Stimulated activated CD4-positive, alpha-beta T cell treated with anti-CD3 and anti-CD28 coated beads, Interleukin-2, amount 100 ng/mL, for 4 hours (primary cell): ENCODE results near the gene CALCB.

Experiments
- DNase-seq: peaks from one replicate; pipeline ENCODE4 v3.0.0-alpha.2; 2020; ENCODE audit warnings: low read depth

CALCB gene

GRCh38 chr11:15074206-15075161, 1.1 kb downstream of the CALCB start:
- peak; percentile 79 for DNase-seq

- DNase-seq: no peak
These were observed 1.8 kb downstream of the CALCB start for GRCh38 chr11:15075162-15075526.

DNA sequence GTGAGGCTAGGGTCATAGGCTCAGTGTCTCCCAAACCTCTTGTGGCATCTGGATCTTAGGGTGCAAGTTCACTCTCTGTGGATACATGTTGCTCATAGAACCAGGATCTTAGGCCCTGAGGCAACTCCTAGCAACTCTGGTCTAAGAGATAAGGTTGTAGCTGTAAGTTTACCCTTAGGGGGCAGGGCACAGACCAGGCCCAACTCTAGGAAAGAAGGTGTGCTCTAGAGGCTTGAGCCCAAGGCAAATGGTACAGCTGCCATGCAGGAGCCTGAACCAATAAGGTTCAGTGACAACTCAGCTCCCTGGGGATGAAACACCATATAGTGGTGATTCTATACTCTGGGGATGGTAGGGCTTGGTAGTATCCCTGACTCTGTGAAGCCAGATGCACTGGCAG, 17.8 kb downstream of the CALCB start:
- no peak for DNase-seq

DNA sequence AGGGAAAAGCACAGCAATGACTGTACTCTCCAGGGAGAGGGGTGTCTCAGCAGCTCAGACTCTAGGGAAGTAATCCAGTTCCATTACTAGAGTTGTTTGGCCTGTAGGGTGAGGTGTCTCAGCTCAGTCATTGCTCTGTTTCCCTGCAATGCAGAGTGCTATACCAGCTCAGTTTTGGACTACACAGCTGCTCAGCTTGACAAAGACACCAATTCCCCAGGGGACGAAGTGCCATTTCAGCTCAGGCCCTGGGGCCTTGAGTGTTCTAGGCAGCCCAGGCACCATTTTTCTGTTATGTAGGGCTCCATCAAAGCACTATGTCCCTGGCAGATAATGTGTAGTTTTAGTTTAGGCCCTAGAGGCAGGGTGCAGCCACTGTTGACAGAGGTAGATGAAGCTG, 18.2 kb downstream of the CALCB start:
- no peak for DNase-seq

DNA sequence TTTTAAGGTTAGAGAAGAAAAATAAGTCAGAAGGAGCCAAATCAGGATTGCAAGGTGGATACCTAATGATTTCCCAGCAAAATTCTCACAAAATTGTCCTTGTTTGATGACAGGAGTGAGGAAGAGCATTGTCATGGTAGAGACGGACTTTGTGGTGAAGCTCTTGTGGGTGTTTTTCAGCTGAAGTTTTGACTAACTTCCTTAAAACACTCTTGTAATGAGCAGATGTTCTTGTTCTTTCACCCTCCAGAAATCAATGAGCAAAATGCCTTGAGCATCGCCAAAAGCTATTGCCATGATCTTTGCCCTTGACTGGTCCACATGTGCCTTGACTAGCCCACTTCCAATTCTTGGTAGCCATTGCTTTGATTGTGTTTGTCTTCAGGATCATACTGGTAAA, 20.0 kb downstream of the CALCB start:
- DNase-seq: no peak

DNA sequence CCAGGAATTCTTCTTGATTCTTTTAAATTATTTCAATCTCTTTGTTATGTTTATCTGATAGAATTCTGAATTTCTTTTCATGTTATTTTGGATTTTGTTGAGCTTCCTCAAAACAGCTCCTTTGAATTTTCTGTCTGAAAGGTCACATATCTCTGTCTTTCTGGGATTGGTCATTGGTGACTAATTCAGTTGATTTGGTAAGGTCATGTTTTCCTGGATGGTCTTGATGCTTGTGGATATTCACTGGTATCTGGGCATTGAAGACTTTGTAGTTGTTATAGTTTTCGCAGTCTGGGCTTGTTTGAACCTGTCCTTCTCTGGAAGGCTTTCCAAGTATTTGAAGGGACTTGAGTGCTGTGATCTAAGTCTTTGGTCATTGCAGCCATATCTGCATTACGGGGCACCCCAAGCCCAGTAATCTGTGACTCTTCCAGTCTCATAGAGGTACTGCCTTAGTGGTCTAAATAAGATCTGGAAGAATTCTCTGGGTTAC, 22.4 kb downstream of the CALCB start:
- DNase-seq: no peak

- DNase-seq: no peak
These were observed 24.0 kb downstream of the CALCB start for GRCh38 chr11:15097411-15097810.

GRCh38 chr11:15099267-15099666, 25.9 kb downstream of the CALCB start:
- DNase-seq: no peak

DNA sequence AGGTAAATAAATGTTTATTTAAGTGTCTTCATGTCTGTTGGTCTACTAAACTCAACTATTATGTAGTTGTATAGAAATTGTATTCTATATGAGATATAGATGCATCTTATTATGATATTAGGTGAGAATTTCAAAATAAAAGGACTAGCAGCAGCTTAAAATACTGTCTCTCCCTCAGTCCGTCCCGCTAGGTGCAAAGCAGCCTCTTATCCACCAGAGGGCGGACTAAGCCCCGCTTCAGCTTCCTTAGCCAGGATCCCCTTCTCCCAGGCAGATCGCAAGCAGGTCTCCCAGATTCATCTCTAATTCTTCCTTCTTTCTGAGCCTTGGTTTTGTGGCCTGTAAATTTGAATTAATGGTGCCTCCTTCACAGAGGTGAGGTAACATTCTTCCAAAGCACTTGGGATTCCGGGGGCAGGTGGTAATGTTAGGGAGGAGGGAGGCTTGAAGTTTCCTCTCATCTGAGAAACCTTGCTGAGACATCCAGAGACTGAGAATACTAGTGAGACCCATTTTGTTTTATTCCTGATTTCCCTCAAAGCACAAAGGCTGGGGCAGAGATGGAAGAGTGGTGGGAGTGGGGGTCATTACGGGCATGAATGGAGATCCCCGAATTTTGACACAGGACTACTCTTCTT, 27.8 kb downstream of the CALCB start:
- peak; percentile 20 for DNase-seq

GRCh38 chr11:15104166-15104565, 30.8 kb downstream of the CALCB start:
- no peak for DNase-seq

DNA sequence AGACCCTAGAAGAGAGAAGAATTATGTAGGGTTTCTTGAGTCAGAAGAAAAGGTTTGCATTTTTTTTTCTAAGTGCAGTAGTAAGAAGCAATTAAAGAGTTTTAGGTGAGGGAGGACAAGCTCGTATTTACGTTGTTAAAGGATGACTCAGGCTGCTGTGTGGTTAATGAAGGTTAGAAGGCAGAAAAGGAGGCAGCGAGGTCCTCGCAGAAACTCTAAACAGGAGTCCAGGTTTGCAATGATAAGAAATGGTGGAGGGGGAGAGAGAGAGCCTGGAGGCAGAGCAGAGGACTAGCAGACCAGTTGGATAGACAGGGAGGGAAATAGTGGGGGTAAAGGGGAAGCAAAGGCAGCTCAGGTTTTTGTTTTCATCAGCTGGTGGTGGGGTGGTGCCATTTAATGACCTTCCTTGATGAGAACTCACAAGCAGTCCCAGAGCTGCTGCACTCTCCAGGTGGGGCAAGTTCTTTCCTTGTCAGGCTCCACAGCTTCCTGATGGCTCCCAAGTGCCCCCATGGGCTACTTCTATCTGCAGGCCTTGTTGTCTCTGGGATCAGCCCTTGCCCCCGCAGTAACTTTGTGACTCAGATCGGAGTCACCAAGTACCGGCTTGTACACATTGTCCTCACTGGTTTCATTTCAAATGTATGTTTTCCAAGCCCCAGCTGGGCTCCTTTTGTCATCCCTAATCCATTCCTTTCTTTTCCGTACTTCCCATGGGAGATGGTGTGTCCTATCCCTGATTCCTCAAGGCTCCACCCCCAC, 33.0 kb downstream of the CALCB start:
- no peak for DNase-seq

GRCh38 chr11:15107730-15108515, 34.5 kb downstream of the CALCB start:
- DNase-seq: no peak

DNA sequence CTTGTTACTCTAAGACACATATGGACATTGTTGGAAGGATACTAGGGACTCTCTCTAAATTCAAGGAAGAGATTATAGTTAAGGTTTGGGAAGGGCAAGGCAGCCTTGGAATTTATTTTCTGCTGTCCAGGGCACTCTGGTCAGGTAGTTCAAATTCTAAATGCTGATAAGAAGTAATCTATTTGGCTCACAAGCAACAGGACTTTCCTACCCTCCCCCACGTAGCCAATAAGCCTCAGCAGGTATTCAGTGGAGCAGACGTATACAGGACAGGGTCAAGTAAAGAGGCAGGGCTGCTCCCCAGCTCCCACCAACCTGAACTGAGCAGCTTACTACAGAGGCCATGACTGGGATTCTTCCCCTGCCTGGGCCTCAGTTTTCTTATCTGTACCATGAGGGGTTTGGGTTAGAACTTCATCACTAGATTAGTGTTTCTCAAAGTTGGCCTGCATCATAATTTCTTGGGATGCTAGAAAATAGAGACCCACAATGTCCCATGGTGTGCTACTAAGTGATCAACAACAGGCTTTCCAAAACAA, 35.3 kb downstream of the CALCB start:
- no peak for DNase-seq

GRCh38 chr11:15109602-15110001, 36.2 kb downstream of the CALCB start:
- DNase-seq: no peak

DNA sequence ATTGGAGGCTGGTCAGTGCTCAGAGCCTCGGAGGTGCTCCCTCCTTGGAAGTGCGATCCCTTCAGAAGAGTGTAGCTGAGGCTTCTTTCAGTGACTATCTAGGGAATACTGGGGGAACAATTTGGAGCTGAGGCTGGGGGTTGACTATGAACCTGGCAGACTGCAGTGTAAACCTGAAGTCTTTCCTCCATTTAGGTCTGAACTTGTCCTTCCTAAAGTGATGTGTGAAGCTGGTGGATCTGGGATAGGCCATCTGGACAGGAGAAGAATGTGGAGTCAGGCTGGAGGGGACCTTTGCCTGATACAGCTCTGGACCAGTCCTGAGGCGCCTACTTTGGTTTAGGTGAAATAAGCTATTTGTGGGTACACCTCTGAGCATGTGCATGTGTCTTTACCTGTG, 37.8 kb downstream of the CALCB start:
- no peak for DNase-seq

- DNase-seq: no peak
These were observed 38.7 kb downstream of the CALCB start for GRCh38 chr11:15112131-15112541.

DNA sequence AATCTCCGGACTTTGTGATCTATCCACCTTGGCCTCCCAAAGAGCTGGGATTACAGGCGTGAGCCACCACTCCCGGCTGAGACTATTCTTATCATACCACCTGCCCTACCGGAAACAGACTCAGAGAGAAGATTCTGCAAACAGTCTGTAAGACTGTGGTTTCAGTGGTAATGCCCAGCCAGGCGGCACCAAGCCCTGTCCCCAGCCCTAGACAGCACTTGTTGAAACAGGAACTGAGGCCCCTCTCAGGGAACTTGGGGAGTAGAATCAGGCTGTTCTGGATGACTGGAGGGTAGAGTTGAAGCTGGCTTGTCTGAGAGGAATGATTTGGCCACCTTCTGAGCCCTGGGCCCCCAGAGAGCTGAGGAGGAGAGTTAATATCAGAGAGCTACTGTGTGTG, 40.0 kb downstream of the CALCB start:
- DNase-seq: no peak

- no peak for DNase-seq
These were observed 41.4 kb downstream of the CALCB start, which contains the start of gene INSC for GRCh38 chr11:15114501-15115475. INSC (plus strand) TSS chr11:15114923; CDS start chr11:15149175, 34,252 bp downstream.

DNA sequence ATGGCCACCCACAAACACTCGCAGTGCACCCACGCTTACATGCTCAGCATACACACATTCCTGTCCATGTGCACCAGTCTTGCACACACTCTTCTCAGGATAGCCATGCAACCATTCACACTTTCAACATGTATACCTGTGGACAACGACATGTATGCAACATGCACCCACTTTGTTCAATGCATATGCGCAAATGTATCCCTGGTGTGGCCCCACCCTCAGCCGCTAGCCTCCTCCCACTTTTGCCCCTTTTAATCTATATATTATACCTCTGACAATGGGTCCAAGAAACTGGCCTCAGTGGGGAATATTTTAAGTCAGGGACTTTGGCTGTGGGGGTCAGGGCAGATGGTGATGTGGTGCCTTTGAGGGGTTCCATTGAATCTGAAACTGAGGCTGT, 42.3 kb downstream of the CALCB start:
- DNase-seq: no peak

- DNase-seq: no peak
These were observed 44.4 kb downstream of the CALCB start for GRCh38 chr11:15117751-15118150.
